Liver (tissue), 9 donors: ENCODE data around the gene ASCL2. TPM values are rescaled to one million over a fixed set of nuclear protein-coding genes. Genes with fewer than 3 reads are reported as not detected.

Experiments used
- DNase-seq: peaks from one replicate; pipeline ENCODE4 v3.0.0-alpha.2; 2017; ENCODE audit warnings: low spot score
- H3K27ac ChIP-seq, 2 donors: one replicate each; pipeline ENCODE4 v1.7.0; 2013; ENCODE audit warnings: inconsistent platforms in 2 of 2, low read length in 2 of 2, control low read depth in 1 of 2, low read depth in 1 of 2, mild to moderate bottlenecking in 1 of 2
- H3K27me3 ChIP-seq, 4 donors: one replicate each; pipeline versions ENCODE4 v1.6.1 to v1.7.0; 2013; ENCODE audit warnings: low read length in 3 of 4, inconsistent platforms in 1 of 4, mild to moderate bottlenecking in 1 of 4, moderate library complexity in 1 of 4; ENCODE audit not compliant: control insufficient read depth in 4 of 4, insufficient read depth in 4 of 4
- H3K36me3 ChIP-seq, 4 donors: one replicate each; pipeline versions ENCODE4 v1.6.1 to v1.7.0; 2013; ENCODE audit warnings: low read length in 3 of 4, mild to moderate bottlenecking in 3 of 4, low read depth in 1 of 4, moderate library complexity in 1 of 4; ENCODE audit not compliant: control insufficient read depth in 4 of 4, insufficient read depth in 3 of 4
- H3K4me1 ChIP-seq, 4 donors: one replicate each; pipeline versions ENCODE4 v1.6.1 to v1.7.0; 2013; ENCODE audit warnings: low read length in 3 of 4, mild to moderate bottlenecking in 3 of 4, moderate library complexity in 1 of 4; ENCODE audit not compliant: control insufficient read depth in 4 of 4, insufficient read depth in 4 of 4
- H3K4me3 ChIP-seq, 3 donors: one replicate each; pipeline versions ENCODE4 v1.6.1 to v1.7.0; 2013; ENCODE audit warnings: low read length in 3 of 3, control low read depth in 1 of 3, low read depth in 1 of 3, mild to moderate bottlenecking in 1 of 3
- H3K9ac ChIP-seq, 2 donors: one replicate each; pipeline ENCODE4 v1.7.0; 2013; ENCODE audit warnings: low read length in 2 of 2, mild to moderate bottlenecking in 2 of 2, moderate library complexity in 2 of 2, control low read depth in 1 of 2, low read depth in 1 of 2
- H3K9me3 ChIP-seq, 4 donors: one replicate each; pipeline versions ENCODE4 v1.6.1 to v1.7.0; 2013; ENCODE audit warnings: low read length in 3 of 4; ENCODE audit not compliant: control insufficient read depth in 4 of 4
- ATF3 ChIP-seq: IDR thresholded peaks from 2 replicates; pipeline ENCODE4 v1.6.1; 2016; ENCODE audit warnings: antibody characterized with exemption
- EGR1 ChIP-seq, 2 donors: IDR thresholded peaks; 2 replicates each; pipeline ENCODE4 v1.6.1; 2016 to 2018; ENCODE audit warnings: antibody characterized with exemption in 2 of 2, low read depth in 2 of 2
- FOXA1 ChIP-seq: IDR thresholded peaks from 2 replicates; pipeline ENCODE4 v1.6.1; 2016; ENCODE audit warnings: antibody characterized with exemption
- FOXA2 ChIP-seq: IDR thresholded peaks from 2 replicates; pipeline ENCODE4 v1.6.1; 2016; ENCODE audit warnings: antibody characterized with exemption
- GABPA ChIP-seq, 2 donors: IDR thresholded peaks in 1 of 2; conservative IDR thresholded peaks in 1 of 2; 2 replicates each; pipeline ENCODE4 v1.6.1; 2016; ENCODE audit warnings: antibody characterized with exemption in 2 of 2, mild to moderate bottlenecking in 1 of 2, moderate library complexity in 1 of 2
- HNF4A ChIP-seq, 2 donors: conservative IDR thresholded peaks; 2 replicates each; pipeline ENCODE4 v1.6.1; 2016; ENCODE audit warnings: antibody characterized with exemption in 2 of 2, mild to moderate bottlenecking in 2 of 2
- HNF4G ChIP-seq: IDR thresholded peaks from 2 replicates; pipeline ENCODE4 v1.6.1; 2016; ENCODE audit warnings: antibody characterized with exemption
- JUND ChIP-seq, 2 donors: IDR thresholded peaks; 2 replicates each; pipeline ENCODE4 v1.6.1; 2016; ENCODE audit warnings: antibody characterized with exemption in 2 of 2
- MAX ChIP-seq: IDR thresholded peaks from 2 replicates; pipeline ENCODE4 v1.6.1; 2016; ENCODE audit warnings: antibody characterized with exemption
- NR2F2 ChIP-seq: IDR thresholded peaks from 2 replicates; pipeline ENCODE4 v1.6.1; 2016; ENCODE audit warnings: antibody characterized with exemption
- RAD21 ChIP-seq, 2 donors: IDR thresholded peaks; 2 replicates each; pipeline ENCODE4 v1.6.1; 2016; ENCODE audit warnings: antibody characterized with exemption in 2 of 2, mild to moderate bottlenecking in 2 of 2
- RXRA ChIP-seq, 2 donors: IDR thresholded peaks; 2 replicates each; pipeline ENCODE4 v1.6.1; 2017 to 2018; ENCODE audit warnings: antibody characterized with exemption in 2 of 2, mild to moderate bottlenecking in 1 of 2
- SP1 ChIP-seq: IDR thresholded peaks from 2 replicates; pipeline ENCODE4 v1.6.1; 2018; ENCODE audit warnings: antibody characterized with exemption, mild to moderate bottlenecking
- TAF1 ChIP-seq: conservative IDR thresholded peaks from 2 replicates; pipeline ENCODE4 v1.6.1; 2016; ENCODE audit warnings: antibody characterized with exemption, mild to moderate bottlenecking
- YY1 ChIP-seq: IDR thresholded peaks from 2 replicates; pipeline ENCODE4 v1.6.1; 2016; ENCODE audit warnings: antibody characterized with exemption, mild to moderate bottlenecking
- ZBTB33 ChIP-seq: IDR thresholded peaks from 2 replicates; pipeline ENCODE4 v1.6.1; 2016; ENCODE audit warnings: antibody characterized with exemption
- WGBS: extraction: QIAGEN DNeasy Blood & Tissue Kit; methylation state at CpG from one replicate; pipeline ENCODE4 v1.1.7; 2013; 5-methylcytosine and 5-hydroxymethylcytosine counted together
- polyA plus RNA-seq, 2 donors: library from polyadenylated mRNA; stranded (reverse) in 1 of 2; unstranded in 1 of 2; fragments of 200-250 nt in 1 of 2; fragments of >200 nt in 1 of 2; fragmentation: Nextera tagmentation in 1 of 2; extraction: Ambion mirVana in 1 of 2; gene quantifications; one replicate each; pipeline versions ENCODE4 v1.2.1 to v1.2.3, GENCODE V29; 2013 to 2015
- total RNA-seq, 2 donors: library from RNA; depleted of rRNA; stranded (reverse); fragments of >200 nt; gene quantifications; one replicate each; pipeline ENCODE4 v1.2.3, GENCODE V29; 2014
- TF ChIP-seq, protein P1 (sequence below): IDR thresholded peaks from 2 replicates; pipeline ENCODE4 v1.6.1; 2016; ENCODE audit warnings: antibody characterized with exemption, mild to moderate bottlenecking
- TF ChIP-seq, protein P2 (sequence below): fragments of 150-350 bp; IDR thresholded peaks from 2 replicates; pipeline ENCODE4 v1.5.1; 2017; ENCODE audit warnings: improper control_type of control experiment, low read depth, low read length; ENCODE audit not compliant: missing input control
- donor health status: healthy.
- donor health status: healthy.
- donor health status: healthy.
- donor health status: healthy.
- donor health status: healthy.

ASCL2 gene
- total and polyA plus RNA-seq, 4 donors, result 0.17 to 0.47 (median 0.32) TPM

DNA sequence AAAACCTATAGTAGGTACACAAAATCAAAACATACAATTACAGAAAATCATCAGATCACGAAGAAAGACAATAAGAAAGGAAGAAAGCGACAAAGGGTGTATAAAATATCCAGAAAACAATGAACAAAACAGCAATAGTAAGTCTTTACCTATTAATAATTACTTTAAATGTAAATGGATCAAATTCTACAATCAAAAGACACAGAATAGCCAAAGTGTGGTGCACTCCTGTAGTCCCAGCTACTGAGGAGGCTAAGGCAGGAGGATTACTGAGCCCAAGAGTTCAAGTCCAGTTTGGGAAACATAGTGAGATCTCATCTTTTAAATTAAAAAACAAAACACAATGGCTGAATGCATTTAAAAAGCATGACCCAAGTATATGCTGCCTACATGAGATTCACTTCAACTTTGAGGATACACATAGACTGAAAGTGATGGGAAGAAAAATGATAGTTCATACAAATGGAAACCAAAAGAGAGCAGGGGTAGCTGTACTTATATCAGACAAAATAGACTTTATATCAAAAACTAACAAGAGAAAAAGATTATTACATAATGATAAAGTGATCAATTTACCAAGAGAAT, 40.6 kb downstream of the ASCL2 start:
- H3K9me3 ChIP-seq, result peaks cover 0 to 13% (median 0%) of the 10 kb centered on the region in 4 donors
- H3K36me3 ChIP-seq, result no peaks in the 10 kb centered on the region
- H3K9ac ChIP-seq, result no peak overlapping the region
- H3K27ac ChIP-seq, result no peak overlapping the region
- WGBS, result 78% methylated on average over 2 of the region's 2 CpGs
- no peak for TF ChIP-seq EGR1 (IDR thresholded peaks at IDR 0.05; ENCODE audit: low read depth in 2 of 2)
- no peak for TF ChIP-seq YY1
- TF ChIP-seq GABPA (IDR thresholded peaks at IDR 0.05 in 1 of 2, conservative IDR thresholded peaks at IDR 0.05 in 1 of 2), result no peak
- TF ChIP-seq ZBTB33, result no peak
- no peak for TF ChIP-seq NR2F2
- TF ChIP-seq, protein P1, sequence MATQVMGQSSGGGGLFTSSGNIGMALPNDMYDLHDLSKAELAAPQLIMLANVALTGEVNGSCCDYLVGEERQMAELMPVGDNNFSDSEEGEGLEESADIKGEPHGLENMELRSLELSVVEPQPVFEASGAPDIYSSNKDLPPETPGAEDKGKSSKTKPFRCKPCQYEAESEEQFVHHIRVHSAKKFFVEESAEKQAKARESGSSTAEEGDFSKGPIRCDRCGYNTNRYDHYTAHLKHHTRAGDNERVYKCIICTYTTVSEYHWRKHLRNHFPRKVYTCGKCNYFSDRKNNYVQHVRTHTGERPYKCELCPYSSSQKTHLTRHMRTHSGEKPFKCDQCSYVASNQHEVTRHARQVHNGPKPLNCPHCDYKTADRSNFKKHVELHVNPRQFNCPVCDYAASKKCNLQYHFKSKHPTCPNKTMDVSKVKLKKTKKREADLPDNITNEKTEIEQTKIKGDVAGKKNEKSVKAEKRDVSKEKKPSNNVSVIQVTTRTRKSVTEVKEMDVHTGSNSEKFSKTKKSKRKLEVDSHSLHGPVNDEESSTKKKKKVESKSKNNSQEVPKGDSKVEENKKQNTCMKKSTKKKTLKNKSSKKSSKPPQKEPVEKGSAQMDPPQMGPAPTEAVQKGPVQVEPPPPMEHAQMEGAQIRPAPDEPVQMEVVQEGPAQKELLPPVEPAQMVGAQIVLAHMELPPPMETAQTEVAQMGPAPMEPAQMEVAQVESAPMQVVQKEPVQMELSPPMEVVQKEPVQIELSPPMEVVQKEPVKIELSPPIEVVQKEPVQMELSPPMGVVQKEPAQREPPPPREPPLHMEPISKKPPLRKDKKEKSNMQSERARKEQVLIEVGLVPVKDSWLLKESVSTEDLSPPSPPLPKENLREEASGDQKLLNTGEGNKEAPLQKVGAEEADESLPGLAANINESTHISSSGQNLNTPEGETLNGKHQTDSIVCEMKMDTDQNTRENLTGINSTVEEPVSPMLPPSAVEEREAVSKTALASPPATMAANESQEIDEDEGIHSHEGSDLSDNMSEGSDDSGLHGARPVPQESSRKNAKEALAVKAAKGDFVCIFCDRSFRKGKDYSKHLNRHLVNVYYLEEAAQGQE, result no peak
- TF ChIP-seq RAD21 (IDR thresholded peaks at IDR 0.05), result no peak
- TF ChIP-seq JUND (IDR thresholded peaks at IDR 0.05), result no peak
- no peak for TF ChIP-seq FOXA1
- TF ChIP-seq MAX, result no peak
- TF ChIP-seq, protein P2, sequence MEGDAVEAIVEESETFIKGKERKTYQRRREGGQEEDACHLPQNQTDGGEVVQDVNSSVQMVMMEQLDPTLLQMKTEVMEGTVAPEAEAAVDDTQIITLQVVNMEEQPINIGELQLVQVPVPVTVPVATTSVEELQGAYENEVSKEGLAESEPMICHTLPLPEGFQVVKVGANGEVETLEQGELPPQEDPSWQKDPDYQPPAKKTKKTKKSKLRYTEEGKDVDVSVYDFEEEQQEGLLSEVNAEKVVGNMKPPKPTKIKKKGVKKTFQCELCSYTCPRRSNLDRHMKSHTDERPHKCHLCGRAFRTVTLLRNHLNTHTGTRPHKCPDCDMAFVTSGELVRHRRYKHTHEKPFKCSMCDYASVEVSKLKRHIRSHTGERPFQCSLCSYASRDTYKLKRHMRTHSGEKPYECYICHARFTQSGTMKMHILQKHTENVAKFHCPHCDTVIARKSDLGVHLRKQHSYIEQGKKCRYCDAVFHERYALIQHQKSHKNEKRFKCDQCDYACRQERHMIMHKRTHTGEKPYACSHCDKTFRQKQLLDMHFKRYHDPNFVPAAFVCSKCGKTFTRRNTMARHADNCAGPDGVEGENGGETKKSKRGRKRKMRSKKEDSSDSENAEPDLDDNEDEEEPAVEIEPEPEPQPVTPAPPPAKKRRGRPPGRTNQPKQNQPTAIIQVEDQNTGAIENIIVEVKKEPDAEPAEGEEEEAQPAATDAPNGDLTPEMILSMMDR, result no peak
- TF ChIP-seq TAF1, result no peak
- no peak for TF ChIP-seq SP1
- no peak for TF ChIP-seq RXRA (IDR thresholded peaks at IDR 0.05)
- TF ChIP-seq HNF4G, result no peak
- TF ChIP-seq ATF3, result no peak
- TF ChIP-seq HNF4A (conservative IDR thresholded peaks at IDR 0.05), result no peak
- TF ChIP-seq FOXA2, result no peak
- no peak overlapping the region for H3K4me3 ChIP-seq
- H3K27me3 ChIP-seq, result peaks cover 0 to 3% (median 0%) of the 10 kb centered on the region in 4 donors
- DNase-seq, result no peak
- H3K4me1 ChIP-seq, result no peaks in the 10 kb centered on the region
